Measurements from ENCODE around the gene SLC25A28. TPM values are rescaled to one million over a fixed set of nuclear protein-coding genes. Genes with fewer than 3 reads are reported as not detected.
A peak's percentile ranks its signal among the peaks of the same experiment; 100 is the strongest.

The SLC25A28 gene, protein sequence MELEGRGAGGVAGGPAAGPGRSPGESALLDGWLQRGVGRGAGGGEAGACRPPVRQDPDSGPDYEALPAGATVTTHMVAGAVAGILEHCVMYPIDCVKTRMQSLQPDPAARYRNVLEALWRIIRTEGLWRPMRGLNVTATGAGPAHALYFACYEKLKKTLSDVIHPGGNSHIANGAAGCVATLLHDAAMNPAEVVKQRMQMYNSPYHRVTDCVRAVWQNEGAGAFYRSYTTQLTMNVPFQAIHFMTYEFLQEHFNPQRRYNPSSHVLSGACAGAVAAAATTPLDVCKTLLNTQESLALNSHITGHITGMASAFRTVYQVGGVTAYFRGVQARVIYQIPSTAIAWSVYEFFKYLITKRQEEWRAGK
- polyA plus RNA-seq (ENCODE audit: insufficient read length in 4 of 4): 10 to 100 TPM; 38.4 to 43.9 (median 39.6) TPM

GRCh38 chr10:99619851-99620710, at the start of gene SLC25A28:
SLC25A28 (minus strand) TSS chr10:99620439; CDS start chr10:99620335, 104 bp downstream.
- peak; percentile 5 to 99 (median 97) for DNase-seq (ENCODE audit: low read depth in 4 of 4, low spot score in 3 of 4)

- DNase-seq (ENCODE audit: low read depth in 4 of 4, low spot score in 3 of 4): no peak
Measured at GRCh38 chr10:99667108-99667751, 47.0 kb upstream of the SLC25A28 start.

DNA sequence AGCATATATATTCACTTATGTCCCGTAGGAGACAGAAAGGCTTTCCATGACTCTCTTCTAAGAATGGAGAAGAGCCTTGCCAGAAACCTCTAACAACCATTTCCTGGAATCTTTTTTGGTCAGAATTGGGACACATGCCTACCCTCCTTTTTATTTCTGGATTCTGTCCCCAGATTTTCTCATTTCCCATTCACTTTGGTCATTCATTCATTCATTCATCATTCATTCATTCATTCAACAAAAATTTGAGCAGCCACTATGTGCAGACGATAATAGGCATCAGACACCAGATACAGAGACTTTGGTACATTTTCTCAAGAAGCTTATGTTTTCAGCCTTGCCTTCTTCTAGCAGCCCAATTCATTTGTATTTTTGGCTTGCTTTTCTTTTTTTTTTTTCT, 45.1 kb upstream of the SLC25A28 start:
- DNase-seq (ENCODE audit: low read depth in 4 of 4, low spot score in 3 of 4): no peak

GRCh38 chr10:99661377-99661763, 41.1 kb upstream of the SLC25A28 start:
- no peak for DNase-seq (ENCODE audit: low read depth in 4 of 4, low spot score in 3 of 4)

DNA sequence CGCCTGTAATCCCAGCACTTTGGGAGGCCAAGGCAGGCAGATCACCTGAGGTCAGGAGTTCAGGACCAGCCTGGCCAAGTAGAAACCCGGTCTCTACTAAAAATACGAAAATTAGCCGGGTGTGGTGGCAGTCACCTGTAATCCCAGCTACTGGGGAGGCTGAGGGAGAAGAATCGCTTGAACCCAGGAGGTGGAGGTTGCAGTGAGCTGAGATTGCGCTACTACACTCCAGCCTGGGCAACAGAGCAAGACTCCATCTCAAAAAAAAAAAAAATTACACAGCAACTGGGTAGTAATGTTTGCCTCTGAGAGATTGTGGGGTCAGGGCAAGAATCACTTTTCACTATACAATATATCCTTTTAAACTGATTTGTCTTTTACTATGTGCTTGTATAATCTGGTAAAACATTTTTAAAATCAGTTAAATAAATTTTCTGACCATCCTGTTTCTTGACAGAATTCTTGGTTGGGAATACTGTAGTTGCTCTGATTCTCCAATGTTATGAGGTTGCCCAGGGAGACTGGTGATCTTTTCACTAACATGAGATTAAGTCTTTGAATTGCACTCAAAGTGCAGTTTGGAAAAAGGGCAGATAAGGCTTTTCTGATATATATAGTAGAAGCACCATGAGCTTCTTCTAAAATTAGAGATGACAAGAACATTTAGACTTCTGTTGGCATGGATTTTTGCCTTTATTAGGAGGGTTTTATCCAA, 40.6 kb upstream of the SLC25A28 start:
- DNase-seq (ENCODE audit: low read depth in 4 of 4, low spot score in 3 of 4): no peak

DNA sequence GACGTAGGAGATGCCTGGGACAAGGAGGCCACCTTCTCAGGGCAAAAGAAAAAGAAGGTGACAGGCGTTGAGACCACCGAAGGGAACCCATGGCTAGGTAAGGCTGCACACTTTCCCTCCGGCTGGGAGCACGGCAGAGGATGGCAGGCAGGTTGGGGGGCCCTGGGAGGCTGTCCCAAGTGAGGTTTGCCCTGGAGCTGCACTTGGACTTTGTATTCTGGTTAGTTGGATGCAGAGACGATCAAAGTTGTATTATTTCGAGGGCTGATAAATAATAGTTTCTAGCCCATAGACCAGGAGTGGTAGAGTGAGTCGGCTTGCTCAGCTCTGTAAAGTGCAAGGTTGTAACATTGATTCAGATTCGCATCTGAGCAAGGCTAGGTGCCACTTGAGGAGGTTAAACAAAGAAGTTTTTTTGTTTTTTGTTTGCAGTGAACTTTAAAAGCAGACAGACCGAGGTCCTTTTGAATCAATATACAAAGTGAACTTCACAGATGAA, 39.7 kb upstream of the SLC25A28 start:
- no peak for DNase-seq (ENCODE audit: low read depth in 4 of 4, low spot score in 3 of 4)

DNA sequence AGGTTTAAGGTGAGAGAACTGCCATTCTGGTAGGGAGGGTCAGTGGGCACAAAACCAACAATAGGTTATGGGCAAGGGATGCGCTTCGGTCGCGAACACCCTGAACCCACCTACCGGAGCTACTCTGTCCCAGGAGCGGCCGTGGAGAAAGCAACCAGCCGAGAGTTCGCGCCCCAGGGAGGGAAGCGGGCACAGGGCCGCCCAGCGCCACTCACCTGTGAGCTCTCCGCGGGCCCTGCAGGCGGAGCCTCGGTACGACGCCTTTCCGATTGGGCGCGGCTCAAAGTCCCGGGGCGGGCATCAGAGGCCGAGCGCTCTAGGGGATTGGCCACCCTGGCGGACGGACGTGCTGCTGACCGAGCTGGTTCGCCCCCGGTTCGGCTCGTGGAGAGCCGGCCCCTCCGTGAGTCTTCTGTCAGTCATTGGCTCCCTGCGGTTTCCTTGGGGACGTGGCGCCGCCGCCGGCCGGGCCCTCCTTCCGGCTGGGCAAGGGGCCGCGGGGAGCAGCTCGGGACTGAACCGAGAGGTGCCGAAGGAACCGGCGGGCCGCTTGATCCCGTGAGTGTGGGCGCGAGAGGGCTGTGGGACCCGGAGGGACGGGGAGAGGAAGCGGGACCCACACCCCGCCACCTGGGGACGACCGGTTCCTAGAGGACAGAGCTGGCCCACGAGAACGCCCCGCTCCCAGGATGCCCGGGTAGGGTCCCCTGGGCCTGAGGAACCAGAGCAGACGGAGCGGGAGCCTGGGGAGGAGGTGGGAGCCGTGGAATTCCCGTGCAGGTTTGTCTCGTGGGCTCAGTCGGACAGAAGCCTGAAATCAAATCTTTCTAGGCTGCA, 39.0 kb upstream of the SLC25A28 start, which contains the start of gene ENTPD7:
Gene ENTPD7, plus strand, starts transcription at position 479 of the 837 bp plus-strand sequence. CDS start 448 bp downstream, outside the sequence.
- peak; percentile 85 to 90 (median 88) for DNase-seq (ENCODE audit: low read depth in 4 of 4, low spot score in 3 of 4)

- no peak for DNase-seq (ENCODE audit: low read depth in 4 of 4, low spot score in 3 of 4)
Measured at GRCh38 chr10:99658622-99659030, 38.4 kb upstream of the SLC25A28 start.

DNA sequence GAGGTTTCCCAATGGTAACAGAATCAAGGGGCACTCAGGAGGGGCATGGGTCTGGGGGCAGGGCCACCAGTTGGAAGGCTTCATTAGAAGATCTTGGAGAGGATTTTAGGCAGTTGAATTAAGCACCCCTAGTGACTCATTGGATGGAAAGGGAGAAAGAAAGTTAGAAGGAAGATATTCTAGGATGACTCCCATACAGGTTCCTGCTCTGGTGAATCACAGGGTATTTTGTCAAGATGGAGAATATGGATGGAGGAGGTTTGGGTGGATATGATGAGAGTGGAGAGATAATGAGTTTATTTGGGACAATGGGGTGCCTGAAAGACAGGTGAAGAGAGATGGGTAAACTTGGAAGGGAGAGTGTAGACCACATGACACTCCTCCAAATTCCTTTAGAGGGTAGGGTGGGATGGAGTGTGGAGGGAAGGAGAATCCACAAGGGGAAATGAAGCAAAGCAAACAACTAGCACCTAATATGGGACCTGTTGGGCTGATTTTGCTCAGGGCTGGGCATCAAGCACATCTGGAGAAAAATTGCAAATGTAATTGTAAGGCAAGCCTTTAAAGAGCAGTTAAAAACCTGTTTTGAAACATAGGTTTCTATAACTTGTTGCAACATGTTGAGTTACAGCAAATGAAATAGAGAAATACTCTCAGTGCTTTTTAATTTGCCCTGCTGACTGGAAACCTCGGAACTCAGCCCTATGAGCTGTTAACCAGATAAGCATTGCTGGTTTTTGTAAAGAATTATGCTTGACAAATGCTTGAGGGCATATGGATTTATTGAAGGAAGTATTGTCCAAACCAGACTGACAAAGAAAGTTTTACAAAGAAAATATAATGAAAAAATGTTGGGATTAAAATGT, 36.2 kb upstream of the SLC25A28 start:
- no peak for DNase-seq (ENCODE audit: low read depth in 4 of 4, low spot score in 3 of 4)

DNA sequence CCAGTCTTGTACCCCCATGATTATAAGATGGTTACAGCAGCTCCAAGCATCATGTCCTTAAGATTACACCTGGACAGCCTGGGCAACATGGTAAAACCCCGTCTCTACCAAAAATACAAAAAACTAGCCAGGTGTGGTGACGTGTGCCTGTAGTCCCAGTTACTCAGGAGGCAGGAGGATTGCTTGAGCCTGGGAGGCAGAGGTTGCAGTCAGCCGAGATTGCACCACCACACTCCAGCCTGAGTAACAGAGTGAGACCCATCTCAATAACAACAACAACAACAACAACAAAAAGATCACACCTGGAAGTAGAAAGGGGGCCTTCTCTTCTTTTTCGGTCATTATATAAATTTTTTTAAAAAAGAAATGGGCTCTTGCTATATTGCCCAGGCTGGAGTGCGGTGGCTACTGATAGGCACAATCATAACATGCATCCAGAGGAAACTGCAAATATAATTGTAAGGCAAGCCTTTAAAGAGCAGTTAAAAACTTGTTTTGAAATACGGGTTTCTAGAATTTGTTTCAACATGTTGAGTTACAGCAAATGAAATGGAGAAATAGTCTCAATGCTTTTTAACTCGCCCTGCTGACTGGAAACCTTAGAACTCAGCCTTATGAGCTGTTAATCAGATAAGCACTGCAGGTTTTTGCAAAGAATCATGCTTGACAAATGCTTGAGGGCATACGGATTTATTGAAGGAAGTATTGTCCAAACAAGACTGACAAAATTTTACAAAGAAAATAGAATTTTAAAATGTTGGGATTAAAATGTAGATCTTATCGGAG, 34.3 kb upstream of the SLC25A28 start:
- no peak for DNase-seq (ENCODE audit: low read depth in 4 of 4, low spot score in 3 of 4)

DNA sequence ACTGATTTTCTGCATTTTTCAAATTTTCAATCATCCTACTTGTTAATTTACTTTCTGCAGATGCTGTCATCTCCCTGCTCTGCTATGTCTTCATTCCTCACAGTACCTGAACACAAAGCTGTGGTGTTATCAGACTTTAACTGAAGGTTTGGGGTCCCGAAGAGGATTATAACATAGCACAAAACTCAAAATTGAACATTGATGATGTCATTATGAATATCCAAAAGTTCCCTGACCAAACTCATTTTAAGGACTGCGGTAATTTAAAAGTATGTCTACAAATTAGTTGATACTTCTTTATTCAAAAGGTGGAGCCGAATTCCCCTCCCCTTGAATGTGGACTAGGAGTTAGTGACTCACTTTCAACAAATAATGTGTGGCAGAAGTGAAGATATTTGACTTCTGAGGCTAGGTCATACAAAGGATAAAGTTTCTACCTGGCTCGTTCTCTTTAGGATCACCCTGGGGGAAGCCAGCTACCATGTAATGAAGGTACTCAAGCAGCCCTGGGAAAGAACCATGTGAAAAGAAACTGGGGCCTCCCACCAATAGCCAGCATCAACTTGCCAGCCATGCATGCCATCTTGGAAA, 32.7 kb upstream of the SLC25A28 start:
- DNase-seq (ENCODE audit: low read depth in 4 of 4, low spot score in 3 of 4): no peak

DNA sequence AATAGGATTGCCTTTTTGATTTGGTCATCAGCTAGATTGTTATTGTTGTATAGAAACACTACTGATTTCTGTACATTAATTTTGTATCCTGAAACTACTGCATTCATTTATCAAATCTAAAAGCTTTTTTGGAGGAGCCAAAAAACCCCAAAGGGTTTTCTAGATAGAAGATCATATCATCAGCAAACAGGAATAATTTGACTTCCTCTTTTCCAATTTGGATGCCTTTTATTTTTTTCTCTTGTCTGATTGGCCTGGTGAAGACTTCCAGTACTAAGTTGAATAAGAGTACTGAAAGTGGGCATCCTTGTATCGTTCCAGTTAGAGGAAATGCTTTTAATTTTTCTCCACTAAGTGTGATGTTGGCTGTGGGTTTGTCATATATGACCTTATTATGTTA, 28.5 kb upstream of the SLC25A28 start:
- DNase-seq (ENCODE audit: low read depth in 4 of 4, low spot score in 3 of 4): no peak

DNA sequence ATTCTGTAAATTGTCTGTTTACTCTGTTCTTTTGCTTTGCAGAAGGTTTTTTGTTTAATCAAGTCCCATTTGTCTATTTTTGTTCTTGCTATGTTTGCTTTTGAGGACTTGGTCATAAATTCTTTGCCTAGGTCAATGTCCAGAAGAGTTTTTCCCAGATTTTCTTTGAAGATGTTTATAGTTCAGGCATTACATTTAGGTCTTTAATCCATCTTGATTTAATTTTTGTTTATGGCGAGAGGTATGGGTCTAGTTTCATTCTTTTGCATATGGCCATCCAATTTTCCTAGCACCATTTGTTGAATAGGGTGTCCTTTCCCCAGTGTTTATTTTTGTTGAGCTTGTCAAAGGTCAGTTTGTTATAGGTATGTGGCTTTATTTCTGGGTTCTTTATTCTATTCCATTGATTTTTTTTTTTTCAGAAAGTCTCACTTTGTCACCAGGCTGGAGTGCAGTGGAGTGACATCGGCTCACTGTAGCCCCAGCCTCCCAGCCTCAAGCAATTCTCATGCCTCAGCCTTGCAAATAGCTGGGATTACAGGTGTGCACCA, 27.4 kb upstream of the SLC25A28 start:
- no peak for DNase-seq (ENCODE audit: low read depth in 4 of 4, low spot score in 3 of 4)

DNA sequence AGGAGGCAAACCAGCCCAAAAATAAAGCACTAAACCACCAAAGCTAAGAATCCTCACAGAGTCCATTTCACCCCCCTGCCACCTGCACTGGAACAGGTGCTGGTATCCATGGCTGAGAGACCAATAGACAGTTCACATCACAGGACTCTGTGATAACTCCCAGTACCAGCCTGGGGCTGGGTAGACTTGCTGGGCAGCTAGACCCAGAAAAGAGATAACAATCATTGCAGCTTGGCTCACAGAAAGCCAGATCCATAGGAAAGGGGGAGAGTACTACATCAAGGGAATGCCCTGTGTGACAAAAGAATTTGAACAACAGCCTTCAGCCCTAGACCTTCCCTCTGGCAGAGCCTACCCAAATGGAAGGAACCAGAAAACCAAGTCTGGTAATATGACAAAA, 13.6 kb upstream of the SLC25A28 start:
- DNase-seq (ENCODE audit: low read depth in 4 of 4, low spot score in 3 of 4): no peak

GRCh38 chr10:99631496-99631895, 11.3 kb upstream of the SLC25A28 start:
- no peak for DNase-seq (ENCODE audit: low read depth in 4 of 4, low spot score in 3 of 4)

DNA sequence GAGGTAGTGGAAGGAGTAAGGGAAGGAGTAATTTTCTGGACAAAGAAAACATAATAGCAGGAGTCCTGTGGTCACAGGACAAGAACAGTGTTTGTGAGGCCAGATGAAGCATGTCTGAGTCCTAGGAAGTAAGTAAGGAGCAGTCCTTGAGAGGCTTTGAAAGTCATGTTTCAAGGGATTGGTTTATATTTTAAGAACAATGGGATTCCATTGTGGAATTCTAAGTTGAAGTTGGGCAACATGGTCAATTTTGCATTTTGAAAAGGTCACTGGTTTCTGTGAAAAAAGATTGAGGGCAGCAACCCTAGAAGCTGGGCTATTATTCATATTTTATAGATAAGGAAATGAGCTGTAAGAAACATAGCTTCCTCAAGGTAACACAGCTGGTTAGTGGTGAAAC, 10.8 kb upstream of the SLC25A28 start:
- DNase-seq (ENCODE audit: low read depth in 4 of 4, low spot score in 3 of 4): no peak

DNA sequence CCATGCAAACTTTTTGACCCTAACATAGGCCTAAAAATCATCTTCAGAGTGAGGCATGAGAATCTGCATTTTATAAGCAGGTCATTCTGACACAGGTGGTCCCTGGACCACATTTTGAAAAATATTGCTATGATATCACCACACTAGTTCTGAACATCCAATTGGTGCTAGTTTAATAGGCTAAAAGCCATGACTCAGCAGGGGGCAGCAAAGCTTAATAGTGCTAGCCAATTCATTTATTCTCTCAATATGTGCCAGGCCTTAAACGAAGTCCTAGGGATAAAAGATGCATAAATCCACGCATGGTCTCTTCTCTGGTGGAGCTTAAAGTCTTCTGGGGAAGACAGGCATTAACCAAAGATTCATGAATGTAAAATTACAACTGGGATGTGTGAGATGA, 10.2 kb upstream of the SLC25A28 start:
- DNase-seq (ENCODE audit: low read depth in 4 of 4, low spot score in 3 of 4): peak in 1 of 4 donors; percentile 4
